ENCODE measurements around the gene ITGA3. TPM values are rescaled to one million over a fixed set of nuclear protein-coding genes. Genes with fewer than 3 reads are reported as not detected.

Gene ITGA3
- polyA plus RNA-seq, 2 of the 4 experiments (the other 2 are of a cell fraction) = 141 to 268 TPM

- 81% methylated on average over 22 of the region's 23 CpGs for WGBS (ENCODE audit: missing lambda C conversion rate)
- no peak for ATAC-seq
- no peak overlapping the region for H3K27ac ChIP-seq
- H3K4me2 ChIP-seq = no peak overlapping the region
- POLR2A ChIA-PET = no interaction called here
- DNase-seq (ENCODE audit: low read depth in 1 of 2, low spot score in 1 of 2) = no peak
- no peak for FAIRE-seq
- TF ChIP-seq ZNF302 (CRISPR knock-in tag; IDR thresholded peaks at IDR 0.05) = no peak
- no peak overlapping the region for H3K4me3 ChIP-seq
- no peaks in the 10 kb centered on the region for H3K9me3 ChIP-seq
- peaks cover 5% of the 10 kb centered on the region; the same call in 1 of the 3 replicates for H3K4me1 ChIP-seq
- CTCF ChIA-PET = interaction anchor here (1.3 to 60.2 kb wide), 15 partner anchors 11 to 179 kb away, joined by 3 to 1356 read pairs (median 8); partner anchors contain the start of genes PDK2, PPP1R9B, SAMD14 and SGCA
Measured at GRCh38 chr17:50118076-50118827, 62.3 kb downstream of the ITGA3 start.

GRCh38 chr17:50118828-50119218, 62.9 kb downstream of the ITGA3 start:
- CTCF ChIA-PET = interaction anchor here (1.1 to 60.2 kb wide), 13 partner anchors 11 to 156 kb away, joined by 3 to 1356 read pairs (median 8); partner anchors contain the start of genes PDK2, PPP1R9B, SAMD14 and TMEM92
- DNase-seq (ENCODE audit: low read depth in 1 of 2, low spot score in 1 of 2) = no peak
- peaks cover 8% of the 10 kb centered on the region; the same call in 1 of the 3 replicates for H3K4me1 ChIP-seq
- WGBS (ENCODE audit: missing lambda C conversion rate) = 74% methylated on average over 4 of the region's 4 CpGs
- no peak overlapping the region for H3K4me3 ChIP-seq
- no peak for TF ChIP-seq HMGXB4 (CRISPR knock-in tag; IDR thresholded peaks at IDR 0.05; ENCODE audit: borderline replicate concordance)
- TF ChIP-seq JUNB (IDR thresholded peaks at IDR 0.05) = no peak
- no peak for TF ChIP-seq SMC3 (IDR thresholded peaks at IDR 0.05)
- no peak for TF ChIP-seq GATA3 (IDR thresholded peaks at IDR 0.05; ENCODE audit: borderline replicate concordance)
- no peak for TF ChIP-seq ZSCAN20 (CRISPR knock-in tag; IDR thresholded peaks at IDR 0.05)
- TF ChIP-seq MYC (IDR thresholded peaks at IDR 0.05; ENCODE audit: borderline replicate concordance, low read length) = no peak
- no peak for TF ChIP-seq E2F6 (IDR thresholded peaks at IDR 0.05; ENCODE audit: borderline replicate concordance, low read depth)
- no peak for TF ChIP-seq RARB (CRISPR knock-in tag; IDR thresholded peaks at IDR 0.05)
- TF ChIP-seq HEYL (CRISPR knock-in tag; IDR thresholded peaks at IDR 0.05) = no peak
- TF ChIP-seq POLR2AphosphoS2 (conservative IDR thresholded peaks at IDR 0.05; ENCODE audit: low read length) = no peak
- TF ChIP-seq NR3C1 (IDR thresholded peaks at IDR 0.05) = no peak
- TF ChIP-seq ZFP36 (IDR thresholded peaks at IDR 0.05; ENCODE audit: borderline replicate concordance, partially characterized antibody) = no peak
- TF ChIP-seq BHLHE40 (IDR thresholded peaks at IDR 0.05; ENCODE audit: low read depth, low read length) = no peak
- no peak overlapping the region for H3K4me2 ChIP-seq
- no peak for ATAC-seq
- no peaks in the 10 kb centered on the region for H3K9me3 ChIP-seq
- no peak for FAIRE-seq
- no peak overlapping the region for H3K27ac ChIP-seq
- POLR2A ChIA-PET = no interaction called here

- Histone ChIP-seq H3K4me3 (no peak overlapping the region), H3K9me3 (no peaks in the 10 kb centered on the region), H3K4me2 (no peak overlapping the region), H3K27ac (no peak overlapping the region), H3K4me1 (peaks cover 10% of the 10 kb centered on the region; the same call in 1 of the 3 replicates)
- 68% methylated on average over 7 of the region's 7 CpGs for WGBS (ENCODE audit: missing lambda C conversion rate)
- DNase-seq (ENCODE audit: low read depth in 1 of 2, low spot score in 1 of 2) (no peak), ATAC-seq (no peak), FAIRE-seq (no peak)
- CTCF ChIA-PET = interaction anchor here (1.3 to 60.2 kb wide), 12 partner anchors 9 to 124 kb away, joined by 3 to 1356 read pairs (median 16); partner anchors contain the start of genes PDK2, PPP1R9B and SAMD14
- TF ChIP-seq REST (IDR thresholded peaks at IDR 0.05) (no peak), CHD4 (IDR thresholded peaks at IDR 0.05; ENCODE audit: borderline replicate concordance) (no peak), KDM5A (IDR thresholded peaks at IDR 0.05) (no peak), CTCF (IDR thresholded peaks at IDR 0.05) (no peak), EP300 (IDR thresholded peaks at IDR 0.05) (no peak), HEYL (CRISPR knock-in tag; IDR thresholded peaks at IDR 0.05) (no peak)
- POLR2A ChIA-PET = interaction anchor here (0.8 kb wide), 1 partner anchor 32 kb away, joined by 3 read pairs; no protein-coding TSS in a partner anchor
Measured at GRCh38 chr17:50120475-50121253, 64.8 kb downstream of the ITGA3 start.

Measured in A549 (cell line).